ENCODE data around the gene PHKG1.
"Not testable (repeated sequence)": the region's sequence is repeated elsewhere in the genome, so short reads cannot be mapped to it uniquely, and the experiment has no call there.

Gene PHKG1

GRCh38 chr7:56092789-56093531, at the start of gene PHKG1:
PHKG1 (minus strand) TSS chr7:56092952; CDS start chr7:56088941, 4,011 bp downstream.
- H3K4me3 Mint-ChIP-seq = no peak within 1 kb of the TSS
- peaks cover 3% of the 10 kb centered on the region for H3K36me3 Mint-ChIP-seq
- no peaks in the 10 kb centered on the region for H3K9me3 Mint-ChIP-seq
- ATAC-seq (ENCODE audit: low read depth) (no peak), DNase-seq (ENCODE audit: low spot score in 2 of 2) (no peak)
- H3K27ac Mint-ChIP-seq = no peak within 1 kb of the TSS
- no peaks in the 10 kb centered on the region for H3K27me3 Mint-ChIP-seq
- H3K4me1 Mint-ChIP-seq = no peaks in the 10 kb centered on the region

GRCh38 chr7:56131062-56131461, 38.3 kb upstream of the PHKG1 start:
- not testable (repeated sequence) for ATAC-seq (ENCODE audit: low read depth); H3K27me3 Mint-ChIP-seq; H3K36me3 Mint-ChIP-seq; H3K9me3 Mint-ChIP-seq; DNase-seq (ENCODE audit: low spot score in 2 of 2); H3K4me3 Mint-ChIP-seq; H3K27ac Mint-ChIP-seq; H3K4me1 Mint-ChIP-seq

- H3K36me3 Mint-ChIP-seq = no peaks in the 10 kb centered on the region
- DNase-seq (ENCODE audit: low spot score in 2 of 2) (no peak), ATAC-seq (ENCODE audit: low read depth) (no peak)
- H3K9me3 Mint-ChIP-seq = no peaks in the 10 kb centered on the region
- H3K27ac Mint-ChIP-seq = no peak overlapping the region
- no peaks in the 10 kb centered on the region for H3K4me1 Mint-ChIP-seq
- H3K4me3 Mint-ChIP-seq = no peak overlapping the region
- H3K27me3 Mint-ChIP-seq = peaks cover 5% of the 10 kb centered on the region
Measured at GRCh38 chr7:56127241-56127975, 34.7 kb upstream of the PHKG1 start.

- H3K9me3 Mint-ChIP-seq = no peaks in the 10 kb centered on the region
- no peak overlapping the region for H3K4me3 Mint-ChIP-seq
- ATAC-seq (ENCODE audit: low read depth) (no peak), DNase-seq (ENCODE audit: low spot score in 2 of 2) (no peak)
- no peak overlapping the region for H3K27ac Mint-ChIP-seq
- H3K27me3 Mint-ChIP-seq = peaks cover 5% of the 10 kb centered on the region
- H3K4me1 Mint-ChIP-seq = no peaks in the 10 kb centered on the region
- no peaks in the 10 kb centered on the region for H3K36me3 Mint-ChIP-seq
Measured at GRCh38 chr7:56125831-56126230, 33.1 kb upstream of the PHKG1 start.

GRCh38 chr7:56124981-56125380, 32.2 kb upstream of the PHKG1 start:
- no peaks in the 10 kb centered on the region for H3K4me1 Mint-ChIP-seq
- ATAC-seq (ENCODE audit: low read depth) (no peak), DNase-seq (ENCODE audit: low spot score in 2 of 2) (no peak)
- no peaks in the 10 kb centered on the region for H3K36me3 Mint-ChIP-seq
- no peak overlapping the region for H3K27ac Mint-ChIP-seq
- H3K9me3 Mint-ChIP-seq = no peaks in the 10 kb centered on the region
- H3K4me3 Mint-ChIP-seq = no peak overlapping the region
- peaks cover 5% of the 10 kb centered on the region for H3K27me3 Mint-ChIP-seq

- DNase-seq (ENCODE audit: low spot score in 2 of 2) (no peak), ATAC-seq (ENCODE audit: low read depth) (no peak)
- peaks cover 3% of the 10 kb centered on the region for H3K27me3 Mint-ChIP-seq
- H3K27ac Mint-ChIP-seq = no peak overlapping the region
- H3K4me3 Mint-ChIP-seq = no peak overlapping the region
- no peaks in the 10 kb centered on the region for H3K4me1 Mint-ChIP-seq
- no peaks in the 10 kb centered on the region for H3K36me3 Mint-ChIP-seq
- H3K9me3 Mint-ChIP-seq = no peaks in the 10 kb centered on the region
Measured at GRCh38 chr7:56121440-56121839, 28.7 kb upstream of the PHKG1 start.

- H3K27ac Mint-ChIP-seq = no peak within 1 kb of the TSS
- H3K27me3 Mint-ChIP-seq = no peaks in the 10 kb centered on the region
- no peaks in the 10 kb centered on the region for H3K36me3 Mint-ChIP-seq
- no peaks in the 10 kb centered on the region for H3K9me3 Mint-ChIP-seq
- ATAC-seq (ENCODE audit: low read depth) = no peak
- no peak within 1 kb of the TSS for H3K4me3 Mint-ChIP-seq
- H3K4me1 Mint-ChIP-seq = no peaks in the 10 kb centered on the region
- no peak for DNase-seq (ENCODE audit: low spot score in 2 of 2)
Measured at GRCh38 chr7:56115852-56116538, 23.2 kb upstream of the PHKG1 start, which contains the start of gene NUPR2. NUPR2 (minus strand) TSS chr7:56116417; CDS start chr7:56116314, 103 bp downstream.

GRCh38 chr7:56112244-56112643, 19.5 kb upstream of the PHKG1 start:
- H3K36me3 Mint-ChIP-seq; ATAC-seq (ENCODE audit: low read depth); H3K27me3 Mint-ChIP-seq; H3K4me1 Mint-ChIP-seq; H3K27ac Mint-ChIP-seq; H3K4me3 Mint-ChIP-seq; H3K9me3 Mint-ChIP-seq; DNase-seq (ENCODE audit: low spot score in 2 of 2): not testable (repeated sequence)

GRCh38 chr7:56110611-56111010, 17.9 kb upstream of the PHKG1 start:
- no peak overlapping the region for H3K4me3 Mint-ChIP-seq
- peaks cover 2% of the 10 kb centered on the region for H3K36me3 Mint-ChIP-seq
- H3K27ac Mint-ChIP-seq = no peak overlapping the region
- peaks cover 17% of the 10 kb centered on the region for H3K4me1 Mint-ChIP-seq
- ATAC-seq (ENCODE audit: low read depth) (no peak), DNase-seq (ENCODE audit: low spot score in 2 of 2) (no peak)
- no peaks in the 10 kb centered on the region for H3K9me3 Mint-ChIP-seq
- peaks cover 2% of the 10 kb centered on the region for H3K27me3 Mint-ChIP-seq

GRCh38 chr7:56107954-56108258, 15.2 kb upstream of the PHKG1 start:
- Mint-ChIP-seq H3K4me3 (no peak overlapping the region), H3K36me3 (peaks cover 5% of the 10 kb centered on the region), H3K4me1 (peaks cover 20% of the 10 kb centered on the region), H3K9me3 (no peaks in the 10 kb centered on the region), H3K27me3 (peaks cover 2% of the 10 kb centered on the region), H3K27ac (no peak overlapping the region)
- DNase-seq (ENCODE audit: low spot score in 2 of 2) = no peak
- ATAC-seq (ENCODE audit: low read depth) = no peak

- Mint-ChIP-seq H3K4me1 (peaks cover 20% of the 10 kb centered on the region), H3K9me3 (no peaks in the 10 kb centered on the region), H3K36me3 (peaks cover 6% of the 10 kb centered on the region), H3K4me3 (peak within 1 kb of the TSS; percentile 100), H3K27ac (peak within 1 kb of the TSS; percentile 98), H3K27me3 (peaks cover 2% of the 10 kb centered on the region)
- ATAC-seq (ENCODE audit: low read depth) (peak; percentile 97), DNase-seq (ENCODE audit: low spot score in 2 of 2) (peak; percentile 78 to 88)
Measured at GRCh38 chr7:56106108-56107073, 13.6 kb upstream of the PHKG1 start, which contains the start of gene CHCHD2. CHCHD2 (minus strand) TSS chr7:56106476; CDS start chr7:56106413, 63 bp downstream.

GRCh38 chr7:56105508-56105907, 12.8 kb upstream of the PHKG1 start:
- no peaks in the 10 kb centered on the region for H3K9me3 Mint-ChIP-seq
- H3K4me3 Mint-ChIP-seq = peak overlapping the region; percentile 100
- ATAC-seq (ENCODE audit: low read depth) (no peak), DNase-seq (ENCODE audit: low spot score in 2 of 2) (no peak)
- peaks cover 20% of the 10 kb centered on the region for H3K4me1 Mint-ChIP-seq
- H3K27me3 Mint-ChIP-seq = peaks cover 2% of the 10 kb centered on the region
- H3K27ac Mint-ChIP-seq = peak overlapping the region; percentile 98
- H3K36me3 Mint-ChIP-seq = peaks cover 13% of the 10 kb centered on the region

- H3K4me3 Mint-ChIP-seq; ATAC-seq (ENCODE audit: low read depth); H3K27me3 Mint-ChIP-seq; DNase-seq (ENCODE audit: low spot score in 2 of 2); H3K9me3 Mint-ChIP-seq; H3K27ac Mint-ChIP-seq: not testable (repeated sequence)
- Mint-ChIP-seq H3K4me1 (peaks cover 23% of the 10 kb centered on the region), H3K36me3 (peaks cover 20% of the 10 kb centered on the region)
Measured at GRCh38 chr7:56104138-56104537, 11.4 kb upstream of the PHKG1 start.
